Peyer's patch (tissue), 4 donors: ENCODE measurements around the gene L3MBTL4.

Experiments used
- POLR2A ChIP-seq, 2 donors: fragments of 450-650 bp; IDR thresholded peaks; one replicate each; pipeline ENCODE4 v1.5.1; 2017; ENCODE audit warnings: antibody characterized with exemption in 2 of 2, mild to moderate bottlenecking in 2 of 2, moderate library complexity in 2 of 2
- TF ChIP-seq, protein P1 (sequence below), 6 experiments: fragments of 450-650 bp in 4 of 6; fragments of 200-600 bp in 2 of 6; sonication (generic) in 1 of 6; IDR thresholded peaks; one replicate each; pipeline ENCODE4 v1.5.1; 2017 to 2019; ENCODE audit warnings: antibody characterized with exemption in 6 of 6, mild to moderate bottlenecking in 3 of 6, moderate library complexity in 1 of 6

DNA sequence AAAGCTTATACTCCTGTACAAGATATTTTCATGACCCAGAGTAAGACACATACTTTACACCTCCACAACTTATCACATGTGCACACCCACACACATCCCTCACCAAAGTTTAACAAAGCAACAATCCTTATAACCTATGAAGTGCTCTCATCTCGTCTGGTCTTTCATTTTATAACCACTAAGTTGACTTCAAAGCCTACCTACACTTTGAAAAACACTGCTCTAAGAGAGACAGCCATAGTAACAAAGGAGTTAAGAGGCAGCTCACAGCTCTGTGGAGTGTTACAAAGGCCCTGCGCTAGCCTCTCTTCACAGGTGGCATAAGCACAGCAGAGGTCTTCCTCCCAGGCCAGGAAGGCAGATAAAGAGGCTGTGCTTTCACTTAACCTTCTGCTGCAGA is 449.7 kb downstream of the L3MBTL4 start:
- TF ChIP-seq, protein P1, sequence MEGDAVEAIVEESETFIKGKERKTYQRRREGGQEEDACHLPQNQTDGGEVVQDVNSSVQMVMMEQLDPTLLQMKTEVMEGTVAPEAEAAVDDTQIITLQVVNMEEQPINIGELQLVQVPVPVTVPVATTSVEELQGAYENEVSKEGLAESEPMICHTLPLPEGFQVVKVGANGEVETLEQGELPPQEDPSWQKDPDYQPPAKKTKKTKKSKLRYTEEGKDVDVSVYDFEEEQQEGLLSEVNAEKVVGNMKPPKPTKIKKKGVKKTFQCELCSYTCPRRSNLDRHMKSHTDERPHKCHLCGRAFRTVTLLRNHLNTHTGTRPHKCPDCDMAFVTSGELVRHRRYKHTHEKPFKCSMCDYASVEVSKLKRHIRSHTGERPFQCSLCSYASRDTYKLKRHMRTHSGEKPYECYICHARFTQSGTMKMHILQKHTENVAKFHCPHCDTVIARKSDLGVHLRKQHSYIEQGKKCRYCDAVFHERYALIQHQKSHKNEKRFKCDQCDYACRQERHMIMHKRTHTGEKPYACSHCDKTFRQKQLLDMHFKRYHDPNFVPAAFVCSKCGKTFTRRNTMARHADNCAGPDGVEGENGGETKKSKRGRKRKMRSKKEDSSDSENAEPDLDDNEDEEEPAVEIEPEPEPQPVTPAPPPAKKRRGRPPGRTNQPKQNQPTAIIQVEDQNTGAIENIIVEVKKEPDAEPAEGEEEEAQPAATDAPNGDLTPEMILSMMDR (IDR thresholded peaks at IDR 0.05), result no peak
- TF ChIP-seq POLR2A (IDR thresholded peaks at IDR 0.05), result no peak
